Measurements from ENCODE around the gene SMAD1. TPM values are rescaled to one million over a fixed set of nuclear protein-coding genes. Genes with fewer than 3 reads are reported as not detected.

SMAD1 gene
- polyA plus RNA-seq, 1 of the 3 experiments (the other 2 are of a cell fraction), result 46.0 TPM

DNA sequence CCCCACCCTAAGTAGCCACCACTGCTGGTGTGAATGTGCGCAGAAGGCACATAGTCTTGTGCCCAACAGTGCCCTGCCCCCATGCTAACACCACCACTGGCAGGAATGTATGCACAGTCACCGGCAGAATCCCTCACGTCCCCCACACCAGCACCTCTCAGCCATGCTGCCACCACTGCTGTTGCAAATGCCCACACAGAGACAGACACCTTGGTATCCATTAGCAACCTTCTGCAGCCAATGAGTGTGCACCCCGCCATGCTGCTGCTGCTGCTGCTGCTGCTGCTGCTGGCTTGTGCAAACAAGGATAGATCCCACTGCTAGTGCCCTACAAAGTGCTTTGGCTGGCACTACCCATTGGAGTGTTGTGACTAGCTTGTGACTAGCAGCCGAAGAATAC lies 85.1 kb downstream of the SMAD1 start:
- ChIA-PET CTCF (interaction anchor here (1.4 kb wide), 1 partner anchor 9 kb away, joined by 3 read pairs; no protein-coding TSS in a partner anchor), POLR2A (no interaction called here)
- Histone ChIP-seq H3K4me3 (ENCODE audit: low read depth in 2 of 2, low read length in 1 of 2) (no peak overlapping the region), H4K20me1 (ENCODE audit: insufficient read depth) (no peaks in the 10 kb centered on the region), H3F3A (replicated peaks; ENCODE audit: insufficient read depth) (peaks cover 3% of the 10 kb centered on the region), H3K4me2 (no peak overlapping the region), H3K27me3 (ENCODE audit: insufficient read depth) (no peaks in the 10 kb centered on the region), H3K9me3 (no peaks in the 10 kb centered on the region), H3K4me1 (ENCODE audit: control insufficient read depth in 1 of 2, insufficient read depth in 2 of 2, low read depth in 1 of 2, low read length in 1 of 2) (no peaks in the 10 kb centered on the region), H2AFZ (ENCODE audit: low read depth) (no peak overlapping the region), H3K36me3 (replicated peaks in 1 of 2; ENCODE audit: control insufficient read depth in 1 of 2, insufficient read depth in 2 of 2, low read length in 1 of 2) (no peaks in the 10 kb centered on the region), H3K9ac (no peak overlapping the region), H3K27ac (ENCODE audit: low read depth in 2 of 2, low read length in 1 of 2) (no peak overlapping the region), H3K9me2 (no peaks in the 10 kb centered on the region), H3K79me2 (ENCODE audit: insufficient read depth) (no peaks in the 10 kb centered on the region)
- 48% methylated on average over 4 of the region's 5 CpGs for WGBS (ENCODE audit: low lambda C conversion rate)
- TF ChIP-seq FOXJ3 (CRISPR knock-in tag; IDR thresholded peaks at IDR 0.05) (no peak), CHD2 (IDR thresholded peaks at IDR 0.05; ENCODE audit: low read length, partially characterized antibody) (no peak)
- TF ChIP-seq, protein P1, sequence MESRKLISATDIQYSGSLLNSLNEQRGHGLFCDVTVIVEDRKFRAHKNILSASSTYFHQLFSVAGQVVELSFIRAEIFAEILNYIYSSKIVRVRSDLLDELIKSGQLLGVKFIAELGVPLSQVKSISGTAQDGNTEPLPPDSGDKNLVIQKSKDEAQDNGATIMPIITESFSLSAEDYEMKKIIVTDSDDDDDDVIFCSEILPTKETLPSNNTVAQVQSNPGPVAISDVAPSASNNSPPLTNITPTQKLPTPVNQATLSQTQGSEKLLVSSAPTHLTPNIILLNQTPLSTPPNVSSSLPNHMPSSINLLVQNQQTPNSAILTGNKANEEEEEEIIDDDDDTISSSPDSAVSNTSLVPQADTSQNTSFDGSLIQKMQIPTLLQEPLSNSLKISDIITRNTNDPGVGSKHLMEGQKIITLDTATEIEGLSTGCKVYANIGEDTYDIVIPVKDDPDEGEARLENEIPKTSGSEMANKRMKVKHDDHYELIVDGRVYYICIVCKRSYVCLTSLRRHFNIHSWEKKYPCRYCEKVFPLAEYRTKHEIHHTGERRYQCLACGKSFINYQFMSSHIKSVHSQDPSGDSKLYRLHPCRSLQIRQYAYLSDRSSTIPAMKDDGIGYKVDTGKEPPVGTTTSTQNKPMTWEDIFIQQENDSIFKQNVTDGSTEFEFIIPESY (IDR thresholded peaks at IDR 0.05; ENCODE audit: borderline replicate concordance, low read depth), result no peak
- DNase-seq, result no peak

DNA sequence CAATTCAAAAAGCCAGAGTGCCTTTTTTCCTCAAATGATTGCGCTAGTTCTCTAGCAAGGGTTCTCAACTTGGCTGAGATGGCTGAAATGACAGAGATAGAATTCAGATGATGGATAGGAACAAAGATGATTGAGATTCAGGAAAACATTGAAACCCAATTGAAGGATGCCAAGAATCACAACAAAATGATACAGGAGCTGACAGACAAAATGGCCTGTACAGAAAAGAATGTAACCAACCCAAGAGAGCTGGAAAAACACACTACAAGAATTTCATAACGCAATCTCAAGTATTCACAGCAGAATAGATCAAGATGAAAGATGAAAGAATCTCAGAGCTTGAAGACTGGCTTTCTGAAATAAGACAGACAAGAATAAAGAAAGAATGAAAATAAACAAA lies 85.9 kb downstream of the SMAD1 start:
- peaks cover 3% of the 10 kb centered on the region for H3F3A ChIP-seq (replicated peaks; ENCODE audit: insufficient read depth)
- H3K4me3 ChIP-seq (ENCODE audit: low read depth in 2 of 2, low read length in 1 of 2), result no peak overlapping the region
- ChIA-PET POLR2A (no interaction called here), CTCF (no interaction called here)
- H3K9ac ChIP-seq, result no peak overlapping the region
- no peak overlapping the region for H3K27ac ChIP-seq (ENCODE audit: low read depth in 2 of 2, low read length in 1 of 2)
- H3K4me1 ChIP-seq (ENCODE audit: control insufficient read depth in 1 of 2, insufficient read depth in 2 of 2, low read depth in 1 of 2, low read length in 1 of 2), result no peaks in the 10 kb centered on the region
- H2AFZ ChIP-seq (ENCODE audit: low read depth), result no peak overlapping the region
- DNase-seq, result no peak
- no peaks in the 10 kb centered on the region for H3K27me3 ChIP-seq (ENCODE audit: insufficient read depth)
- no peak overlapping the region for H3K4me2 ChIP-seq
- no peaks in the 10 kb centered on the region for H3K79me2 ChIP-seq (ENCODE audit: insufficient read depth)
- no peaks in the 10 kb centered on the region for H3K9me2 ChIP-seq
- 60% methylated on average over 2 of the region's 2 CpGs for WGBS (ENCODE audit: low lambda C conversion rate)
- H4K20me1 ChIP-seq (ENCODE audit: insufficient read depth), result no peaks in the 10 kb centered on the region
- H3K36me3 ChIP-seq (replicated peaks in 1 of 2; ENCODE audit: control insufficient read depth in 1 of 2, insufficient read depth in 2 of 2, low read length in 1 of 2), result no peaks in the 10 kb centered on the region
- no peaks in the 10 kb centered on the region for H3K9me3 ChIP-seq
- TF ChIP-seq, protein P2, sequence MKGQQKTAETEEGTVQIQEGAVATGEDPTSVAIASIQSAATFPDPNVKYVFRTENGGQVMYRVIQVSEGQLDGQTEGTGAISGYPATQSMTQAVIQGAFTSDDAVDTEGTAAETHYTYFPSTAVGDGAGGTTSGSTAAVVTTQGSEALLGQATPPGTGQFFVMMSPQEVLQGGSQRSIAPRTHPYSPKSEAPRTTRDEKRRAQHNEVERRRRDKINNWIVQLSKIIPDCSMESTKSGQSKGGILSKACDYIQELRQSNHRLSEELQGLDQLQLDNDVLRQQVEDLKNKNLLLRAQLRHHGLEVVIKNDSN (IDR thresholded peaks at IDR 0.05; ENCODE audit: borderline replicate concordance, low read depth), result no peak
- TF ChIP-seq RXRA (IDR thresholded peaks at IDR 0.05; ENCODE audit: borderline replicate concordance, low read depth), result no peak
- TF ChIP-seq NFIC (IDR thresholded peaks at IDR 0.05; ENCODE audit: borderline replicate concordance), result no peak
- TF ChIP-seq, protein P3, sequence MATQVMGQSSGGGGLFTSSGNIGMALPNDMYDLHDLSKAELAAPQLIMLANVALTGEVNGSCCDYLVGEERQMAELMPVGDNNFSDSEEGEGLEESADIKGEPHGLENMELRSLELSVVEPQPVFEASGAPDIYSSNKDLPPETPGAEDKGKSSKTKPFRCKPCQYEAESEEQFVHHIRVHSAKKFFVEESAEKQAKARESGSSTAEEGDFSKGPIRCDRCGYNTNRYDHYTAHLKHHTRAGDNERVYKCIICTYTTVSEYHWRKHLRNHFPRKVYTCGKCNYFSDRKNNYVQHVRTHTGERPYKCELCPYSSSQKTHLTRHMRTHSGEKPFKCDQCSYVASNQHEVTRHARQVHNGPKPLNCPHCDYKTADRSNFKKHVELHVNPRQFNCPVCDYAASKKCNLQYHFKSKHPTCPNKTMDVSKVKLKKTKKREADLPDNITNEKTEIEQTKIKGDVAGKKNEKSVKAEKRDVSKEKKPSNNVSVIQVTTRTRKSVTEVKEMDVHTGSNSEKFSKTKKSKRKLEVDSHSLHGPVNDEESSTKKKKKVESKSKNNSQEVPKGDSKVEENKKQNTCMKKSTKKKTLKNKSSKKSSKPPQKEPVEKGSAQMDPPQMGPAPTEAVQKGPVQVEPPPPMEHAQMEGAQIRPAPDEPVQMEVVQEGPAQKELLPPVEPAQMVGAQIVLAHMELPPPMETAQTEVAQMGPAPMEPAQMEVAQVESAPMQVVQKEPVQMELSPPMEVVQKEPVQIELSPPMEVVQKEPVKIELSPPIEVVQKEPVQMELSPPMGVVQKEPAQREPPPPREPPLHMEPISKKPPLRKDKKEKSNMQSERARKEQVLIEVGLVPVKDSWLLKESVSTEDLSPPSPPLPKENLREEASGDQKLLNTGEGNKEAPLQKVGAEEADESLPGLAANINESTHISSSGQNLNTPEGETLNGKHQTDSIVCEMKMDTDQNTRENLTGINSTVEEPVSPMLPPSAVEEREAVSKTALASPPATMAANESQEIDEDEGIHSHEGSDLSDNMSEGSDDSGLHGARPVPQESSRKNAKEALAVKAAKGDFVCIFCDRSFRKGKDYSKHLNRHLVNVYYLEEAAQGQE (IDR thresholded peaks at IDR 0.05; ENCODE audit: low read depth, low read length), result no peak
- TF ChIP-seq GABPA (IDR thresholded peaks at IDR 0.05; ENCODE audit: low read depth), result no peak
- no peak for TF ChIP-seq RCOR1 (IDR thresholded peaks at IDR 0.05; ENCODE audit: low read length)
- no peak for TF ChIP-seq SIN3A (IDR thresholded peaks at IDR 0.05; ENCODE audit: borderline replicate concordance, low read depth, low read length)
- TF ChIP-seq, protein P4, sequence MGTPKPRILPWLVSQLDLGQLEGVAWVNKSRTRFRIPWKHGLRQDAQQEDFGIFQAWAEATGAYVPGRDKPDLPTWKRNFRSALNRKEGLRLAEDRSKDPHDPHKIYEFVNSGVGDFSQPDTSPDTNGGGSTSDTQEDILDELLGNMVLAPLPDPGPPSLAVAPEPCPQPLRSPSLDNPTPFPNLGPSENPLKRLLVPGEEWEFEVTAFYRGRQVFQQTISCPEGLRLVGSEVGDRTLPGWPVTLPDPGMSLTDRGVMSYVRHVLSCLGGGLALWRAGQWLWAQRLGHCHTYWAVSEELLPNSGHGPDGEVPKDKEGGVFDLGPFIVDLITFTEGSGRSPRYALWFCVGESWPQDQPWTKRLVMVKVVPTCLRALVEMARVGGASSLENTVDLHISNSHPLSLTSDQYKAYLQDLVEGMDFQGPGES (IDR thresholded peaks at IDR 0.05; ENCODE audit: low read depth, low read length), result no peak
- TF ChIP-seq TEAD4 (IDR thresholded peaks at IDR 0.05; ENCODE audit: borderline replicate concordance, insufficient read depth), result no peak
- TF ChIP-seq, protein P5, sequence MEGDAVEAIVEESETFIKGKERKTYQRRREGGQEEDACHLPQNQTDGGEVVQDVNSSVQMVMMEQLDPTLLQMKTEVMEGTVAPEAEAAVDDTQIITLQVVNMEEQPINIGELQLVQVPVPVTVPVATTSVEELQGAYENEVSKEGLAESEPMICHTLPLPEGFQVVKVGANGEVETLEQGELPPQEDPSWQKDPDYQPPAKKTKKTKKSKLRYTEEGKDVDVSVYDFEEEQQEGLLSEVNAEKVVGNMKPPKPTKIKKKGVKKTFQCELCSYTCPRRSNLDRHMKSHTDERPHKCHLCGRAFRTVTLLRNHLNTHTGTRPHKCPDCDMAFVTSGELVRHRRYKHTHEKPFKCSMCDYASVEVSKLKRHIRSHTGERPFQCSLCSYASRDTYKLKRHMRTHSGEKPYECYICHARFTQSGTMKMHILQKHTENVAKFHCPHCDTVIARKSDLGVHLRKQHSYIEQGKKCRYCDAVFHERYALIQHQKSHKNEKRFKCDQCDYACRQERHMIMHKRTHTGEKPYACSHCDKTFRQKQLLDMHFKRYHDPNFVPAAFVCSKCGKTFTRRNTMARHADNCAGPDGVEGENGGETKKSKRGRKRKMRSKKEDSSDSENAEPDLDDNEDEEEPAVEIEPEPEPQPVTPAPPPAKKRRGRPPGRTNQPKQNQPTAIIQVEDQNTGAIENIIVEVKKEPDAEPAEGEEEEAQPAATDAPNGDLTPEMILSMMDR (IDR thresholded peaks at IDR 0.05), result no peak
- TF ChIP-seq, protein P6, sequence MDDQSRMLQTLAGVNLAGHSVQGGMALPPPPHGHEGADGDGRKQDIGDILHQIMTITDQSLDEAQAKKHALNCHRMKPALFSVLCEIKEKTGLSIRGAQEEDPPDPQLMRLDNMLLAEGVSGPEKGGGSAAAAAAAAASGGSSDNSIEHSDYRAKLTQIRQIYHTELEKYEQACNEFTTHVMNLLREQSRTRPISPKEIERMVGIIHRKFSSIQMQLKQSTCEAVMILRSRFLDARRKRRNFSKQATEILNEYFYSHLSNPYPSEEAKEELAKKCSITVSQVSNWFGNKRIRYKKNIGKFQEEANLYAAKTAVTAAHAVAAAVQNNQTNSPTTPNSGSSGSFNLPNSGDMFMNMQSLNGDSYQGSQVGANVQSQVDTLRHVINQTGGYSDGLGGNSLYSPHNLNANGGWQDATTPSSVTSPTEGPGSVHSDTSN (IDR thresholded peaks at IDR 0.05), result no peak
- TF ChIP-seq SMC3 (IDR thresholded peaks at IDR 0.05; ENCODE audit: low read depth, low read length), result no peak
- TF ChIP-seq FOXJ3 (CRISPR knock-in tag; IDR thresholded peaks at IDR 0.05), result no peak
- no peak for TF ChIP-seq NRF1 (IDR thresholded peaks at IDR 0.05; ENCODE audit: low read depth, low read length)
- TF ChIP-seq, protein P7, sequence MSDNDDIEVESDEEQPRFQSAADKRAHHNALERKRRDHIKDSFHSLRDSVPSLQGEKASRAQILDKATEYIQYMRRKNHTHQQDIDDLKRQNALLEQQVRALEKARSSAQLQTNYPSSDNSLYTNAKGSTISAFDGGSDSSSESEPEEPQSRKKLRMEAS (IDR thresholded peaks at IDR 0.05; ENCODE audit: low read depth), result no peak

Measured in SK-N-SH (cell line).